Mucosa of descending colon (tissue), 3 donors: ENCODE results near the gene OLFM1. TPM values are rescaled to one million over a fixed set of nuclear protein-coding genes. Genes with fewer than 3 reads are reported as not detected.

Experiments
- ATAC-seq: fragments of 200-7000 bp; cut with Tn5 transposase; one replicate; pipeline ENCODE4 v1.9.1; 2020; ENCODE audit warnings: mild to moderate bottlenecking, moderate library complexity
- DNase-seq, 3 donors: peaks; one replicate each; pipeline ENCODE4 v3.0.0-alpha.2; 2020
- H3K36me3 ChIP-seq: fragments of 200-600 bp; one replicate; pipeline ENCODE4 v1.8.0; 2021; ENCODE audit warnings: low read depth, mild to moderate bottlenecking
- H3K4me1 ChIP-seq: fragments of 200-600 bp; one replicate; pipeline ENCODE4 v1.8.0; 2021; ENCODE audit warnings: low read depth, mild to moderate bottlenecking
- H3K4me3 ChIP-seq: fragments of 200-600 bp; one replicate; pipeline ENCODE4 v1.8.0; 2021; ENCODE audit warnings: mild to moderate bottlenecking
- H3K9me3 ChIP-seq: fragments of 200-600 bp; one replicate; pipeline ENCODE4 v1.8.0; 2021; ENCODE audit warnings: mild to moderate bottlenecking
- intact Hi-C, 2 donors: fragments of 100-400 bp; cut with DNase I in 1 of 2; cut with micrococcal nuclease in 1 of 2; formaldehyde crosslinking; loops; one replicate each; pipeline versions ENCODE4 v1.11.0 to v1.11.1; 2022; cut with DNase I, micrococcal nuclease
- total RNA-seq, 3 donors: library from RNA; stranded (reverse); fragmentation: NEBNext Ultra II Directional in 2 of 3; extraction: Animal tissue kit (Norgen Biotek cat#: 25700) in 2 of 3; gene quantifications; one replicate each; pipeline versions ENCODE4 v1.2.1 to v1.2.4, GENCODE V29; 2021 to 2023
- TF ChIP-seq, protein P1 (sequence below): fragments of 200-600 bp; IDR thresholded peaks from one replicate; pipeline ENCODE4 v1.8.0; 2022; ENCODE audit warnings: antibody characterized with exemption, mild to moderate bottlenecking
- donor health status: DM: no; HTN: no; CAD: no; lungs with moderate emphysema.
- donor health status: DM: no; HTN: no; CAD: no.
- donor health status: DM: no; HTN: yes; CAD: no.

Gene OLFM1
- total RNA-seq, 3 donors from 2014 or later, result 4.6 to 17.7 (median 13.9) TPM

DNA sequence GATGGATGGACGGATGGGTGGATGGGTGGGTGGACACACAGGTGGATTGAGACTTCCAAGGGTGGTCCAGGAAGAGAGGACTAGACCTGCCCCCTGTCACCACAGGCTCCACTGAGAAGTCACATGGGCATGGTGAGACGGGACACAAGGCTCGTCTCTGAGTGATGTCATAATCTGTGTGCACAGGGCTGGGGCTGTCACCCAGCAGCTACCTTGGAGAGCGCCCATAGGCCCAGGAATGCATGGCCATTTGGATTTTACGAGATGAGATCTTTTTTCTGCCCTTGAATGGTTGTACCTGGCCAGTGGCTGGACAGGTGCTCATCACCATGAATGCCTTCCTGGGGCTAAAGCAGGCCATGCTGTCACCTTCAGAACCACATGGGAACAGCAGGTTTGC is 3.1 kb downstream of the OLFM1 start:
- peaks cover 17% of the 10 kb centered on the region for H3K4me1 ChIP-seq
- intact Hi-C loops, result no loop called here
- ATAC-seq, result no peak

DNA sequence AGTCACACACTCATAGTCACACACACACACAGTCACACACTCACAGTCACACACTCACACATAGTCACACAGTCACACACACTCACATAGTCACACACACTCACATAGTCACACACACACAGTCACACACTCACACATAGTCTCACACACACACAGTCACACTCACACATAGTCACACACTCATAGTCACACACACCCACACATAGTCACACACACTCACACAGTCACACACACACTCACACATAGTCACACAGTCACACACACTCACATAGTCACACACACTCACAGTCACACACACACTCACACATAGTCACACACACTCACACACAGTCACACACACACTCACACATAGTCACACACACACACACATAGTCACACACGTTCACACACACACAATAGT is 4.1 kb downstream of the OLFM1 start:
- intact Hi-C loops, result no loop called here
- TF ChIP-seq, protein P1, sequence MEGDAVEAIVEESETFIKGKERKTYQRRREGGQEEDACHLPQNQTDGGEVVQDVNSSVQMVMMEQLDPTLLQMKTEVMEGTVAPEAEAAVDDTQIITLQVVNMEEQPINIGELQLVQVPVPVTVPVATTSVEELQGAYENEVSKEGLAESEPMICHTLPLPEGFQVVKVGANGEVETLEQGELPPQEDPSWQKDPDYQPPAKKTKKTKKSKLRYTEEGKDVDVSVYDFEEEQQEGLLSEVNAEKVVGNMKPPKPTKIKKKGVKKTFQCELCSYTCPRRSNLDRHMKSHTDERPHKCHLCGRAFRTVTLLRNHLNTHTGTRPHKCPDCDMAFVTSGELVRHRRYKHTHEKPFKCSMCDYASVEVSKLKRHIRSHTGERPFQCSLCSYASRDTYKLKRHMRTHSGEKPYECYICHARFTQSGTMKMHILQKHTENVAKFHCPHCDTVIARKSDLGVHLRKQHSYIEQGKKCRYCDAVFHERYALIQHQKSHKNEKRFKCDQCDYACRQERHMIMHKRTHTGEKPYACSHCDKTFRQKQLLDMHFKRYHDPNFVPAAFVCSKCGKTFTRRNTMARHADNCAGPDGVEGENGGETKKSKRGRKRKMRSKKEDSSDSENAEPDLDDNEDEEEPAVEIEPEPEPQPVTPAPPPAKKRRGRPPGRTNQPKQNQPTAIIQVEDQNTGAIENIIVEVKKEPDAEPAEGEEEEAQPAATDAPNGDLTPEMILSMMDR, result no peak
- Histone ChIP-seq H3K4me3 (no peak overlapping the region), H3K36me3 (no peaks in the 10 kb centered on the region), H3K4me1 (peaks cover 9% of the 10 kb centered on the region), H3K9me3 (no peaks in the 10 kb centered on the region)
- DNase-seq (no peak), ATAC-seq (no peak)

More for the DNA sequence above, 3.1 kb downstream of the OLFM1 start:
- DNase-seq, result no peak
- no peak overlapping the region for H3K4me3 ChIP-seq
- TF ChIP-seq, protein P1, result no peak
- H3K9me3 ChIP-seq, result no peaks in the 10 kb centered on the region
- no peaks in the 10 kb centered on the region for H3K36me3 ChIP-seq

DNA sequence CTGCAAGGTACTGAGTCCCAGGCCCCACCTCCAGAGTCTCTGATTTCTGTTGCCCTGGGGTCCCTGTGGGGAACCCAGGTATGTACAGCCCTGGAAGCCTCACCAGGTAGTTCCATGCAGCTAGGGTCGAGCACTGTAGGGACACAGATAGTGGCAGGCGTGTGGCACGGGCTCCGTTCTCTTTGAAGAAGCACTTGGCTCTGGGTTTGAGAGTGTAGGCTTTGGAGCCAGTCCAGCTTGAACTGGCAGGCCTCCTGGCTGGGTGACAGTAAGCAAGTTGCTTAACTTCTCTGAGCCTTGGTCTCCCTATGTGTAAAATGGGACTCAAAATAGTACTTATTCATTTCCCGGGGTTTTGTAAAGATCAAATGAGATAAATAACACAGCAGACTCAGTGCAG is 5.6 kb downstream of the OLFM1 start:
- ATAC-seq, result no peak
- no peaks in the 10 kb centered on the region for H3K36me3 ChIP-seq
- DNase-seq, result no peak
- TF ChIP-seq, protein P1, result no peak
- H3K4me3 ChIP-seq, result no peak overlapping the region
- no peaks in the 10 kb centered on the region for H3K9me3 ChIP-seq
- intact Hi-C loops, result no loop called here
- no peaks in the 10 kb centered on the region for H3K4me1 ChIP-seq

DNA sequence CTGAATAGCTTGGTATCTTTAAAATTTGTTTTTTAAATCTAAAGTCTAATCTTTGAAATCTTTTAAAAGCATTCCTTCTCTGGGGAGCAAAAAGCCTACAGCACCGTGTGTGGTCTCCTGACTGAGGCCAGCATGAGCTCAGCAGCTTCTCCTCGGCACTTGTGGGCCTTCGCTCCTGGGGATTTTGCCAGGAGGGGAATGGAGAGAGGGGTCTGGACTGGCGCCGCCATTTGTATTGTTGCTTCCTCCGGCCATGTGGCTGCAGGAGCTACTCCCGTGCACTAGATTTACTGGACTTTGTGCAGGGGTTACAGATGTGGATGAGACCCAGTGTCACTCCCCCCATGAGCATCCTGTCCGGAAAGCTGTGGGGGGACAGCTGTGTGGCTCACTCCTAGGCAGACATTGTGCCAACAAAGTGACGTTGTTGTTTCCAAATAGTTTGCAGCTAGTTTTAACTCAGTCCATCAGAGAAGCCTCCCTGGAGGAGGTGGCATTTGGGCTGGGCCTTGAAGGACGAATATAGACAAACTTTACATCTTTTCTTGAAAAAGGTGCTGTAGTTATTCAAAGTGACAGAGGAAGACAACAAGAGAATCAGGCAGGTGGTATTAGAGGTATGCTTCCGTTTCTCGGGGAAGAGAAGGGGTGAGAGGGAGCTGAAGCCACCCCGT is 6.6 kb downstream of the OLFM1 start:
- no peak for ATAC-seq
- DNase-seq, result no peak
- H3K9me3 ChIP-seq, result no peaks in the 10 kb centered on the region
- TF ChIP-seq, protein P1, result no peak
- no peaks in the 10 kb centered on the region for H3K4me1 ChIP-seq
- no peak overlapping the region for H3K4me3 ChIP-seq
- intact Hi-C loops, result no loop called here
- no peaks in the 10 kb centered on the region for H3K36me3 ChIP-seq

DNA sequence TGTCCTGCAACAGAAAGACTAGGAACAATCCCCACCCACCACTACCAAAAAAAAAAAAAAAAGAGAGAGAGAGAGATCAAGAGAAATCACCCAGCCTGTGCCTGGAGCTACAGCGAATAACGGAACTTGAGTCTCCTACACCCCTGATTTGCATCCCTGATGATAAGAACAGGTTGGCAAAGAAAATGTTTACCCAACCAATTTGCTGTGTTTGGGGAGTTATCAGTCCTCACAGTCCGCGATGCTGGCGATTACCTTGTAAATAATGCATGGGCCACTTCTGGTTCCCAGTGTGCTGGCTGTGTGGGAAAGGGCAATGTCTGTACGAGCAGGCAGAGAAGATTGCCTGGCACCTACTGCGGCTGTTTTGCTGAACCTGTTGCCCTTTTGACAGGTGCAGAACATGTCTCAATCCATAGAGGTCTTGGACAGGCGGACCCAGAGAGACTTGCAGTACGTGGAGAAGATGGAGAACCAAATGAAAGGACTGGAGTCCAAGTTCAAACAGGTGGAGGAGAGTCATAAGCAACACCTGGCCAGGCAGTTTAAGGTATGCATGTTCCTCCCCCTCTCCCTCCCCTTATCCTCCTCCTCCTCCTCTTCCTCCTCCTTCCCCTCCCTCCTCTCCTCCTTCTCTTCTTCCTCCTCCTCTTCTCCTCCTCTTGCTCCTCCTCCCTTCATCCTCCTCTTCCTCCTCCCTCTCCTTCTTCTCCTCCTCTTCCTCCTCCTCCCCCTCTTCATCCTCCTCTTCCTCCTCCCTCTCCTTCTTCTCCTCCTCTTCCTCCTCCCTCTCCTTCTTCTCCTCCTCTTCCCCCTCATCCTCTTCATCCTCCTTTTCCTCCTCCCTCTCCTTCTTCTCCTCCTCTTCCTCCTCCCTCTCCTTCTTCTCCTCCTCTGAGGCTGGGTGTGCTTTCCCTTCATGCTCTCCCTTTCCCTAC is 8.3 kb downstream of the OLFM1 start:
- no peaks in the 10 kb centered on the region for H3K9me3 ChIP-seq
- intact Hi-C loops, result no loop called here
- no peaks in the 10 kb centered on the region for H3K36me3 ChIP-seq
- TF ChIP-seq, protein P1, result no peak
- no peaks in the 10 kb centered on the region for H3K4me1 ChIP-seq
- DNase-seq, result no peak
- no peak overlapping the region for H3K4me3 ChIP-seq
- no peak for ATAC-seq
